Caki2 (cell line): ENCODE results near the gene VMAC. TPM values are rescaled to one million over a fixed set of nuclear protein-coding genes. Genes with fewer than 3 reads are reported as not detected.

Source experiments
- DNase-seq: peaks from one replicate; pipeline ENCODE4 v3.0.0-alpha.2; 2015; ENCODE audit warnings: low read depth
- in situ Hi-C: cut with HindIII; loops from 2 replicates; pipeline ENCODE4 v1.10.0; 2016; ENCODE audit warnings: low sequenced_read_pairs, low pct_unique_long_range_greater_than_20kb, mixed read lengths
- total RNA-seq: library from RNA; depleted of rRNA; stranded (reverse); fragments of >200 nt; shearing (Covaris generic); gene quantifications from 2 replicates; pipeline ENCODE4 v1.2.3, GENCODE V29; 2014; ENCODE audit warnings: low replicate concordance; rRNA removed

The VMAC gene
- total RNA-seq, 1 experiment from 2014 or later = 1.7 TPM

DNA sequence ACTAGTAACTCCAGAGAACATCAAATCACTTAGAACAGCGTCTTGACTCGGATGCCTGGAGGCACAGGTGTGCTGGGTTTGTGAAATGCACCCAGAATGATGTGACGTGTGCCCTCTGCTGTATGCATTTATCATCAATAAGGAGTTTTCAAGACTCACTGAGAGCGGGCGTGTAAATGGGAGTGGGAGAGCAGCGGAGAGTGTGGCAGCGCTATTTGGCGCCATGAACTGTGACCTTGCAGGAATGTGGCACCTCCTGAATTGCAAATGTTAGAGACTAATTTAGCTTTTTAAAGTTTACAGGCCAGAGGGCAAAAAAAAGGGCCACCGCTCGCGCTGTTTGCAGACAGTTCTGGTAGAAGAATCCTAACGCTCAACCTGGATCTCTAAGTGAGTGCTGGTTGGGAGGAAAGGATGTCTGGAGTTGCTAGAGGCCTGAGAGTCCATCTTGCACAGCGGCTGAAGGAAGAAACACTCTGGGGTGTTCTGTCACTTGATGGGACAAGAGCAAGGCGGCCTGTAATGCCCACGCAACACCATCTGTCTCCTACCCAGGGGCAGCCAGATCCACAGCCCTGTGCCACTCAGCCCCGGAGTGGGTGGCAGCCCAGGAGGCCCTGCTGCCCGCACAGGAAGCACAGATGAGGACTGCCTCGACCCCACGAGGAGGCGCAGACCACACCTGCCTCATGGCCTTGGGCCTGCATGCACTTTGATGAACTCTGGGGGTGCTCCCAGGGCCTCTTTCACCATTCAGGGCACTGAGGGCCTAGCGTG lies 53.6 kb downstream of the VMAC start:
- no peak for DNase-seq

DNA sequence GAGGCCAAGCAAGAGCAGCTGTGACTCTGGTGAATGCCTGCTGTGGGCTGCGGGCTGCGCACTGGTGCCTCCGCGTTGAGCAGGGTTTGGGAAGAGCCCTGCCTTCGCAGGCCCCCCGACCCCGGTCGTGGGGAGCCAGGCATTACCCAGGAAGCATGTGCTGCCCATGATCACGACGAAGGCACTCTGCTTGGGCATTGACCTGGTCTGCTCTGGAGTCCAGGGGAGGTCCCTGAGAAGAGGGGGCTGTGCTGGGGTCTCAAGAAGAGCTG lies 54.1 kb downstream of the VMAC start:
- in situ Hi-C loops = no loop called here
- no peak for DNase-seq

More for the DNA sequence above, 53.6 kb downstream of the VMAC start:
- in situ Hi-C loops = no loop called here

DNA sequence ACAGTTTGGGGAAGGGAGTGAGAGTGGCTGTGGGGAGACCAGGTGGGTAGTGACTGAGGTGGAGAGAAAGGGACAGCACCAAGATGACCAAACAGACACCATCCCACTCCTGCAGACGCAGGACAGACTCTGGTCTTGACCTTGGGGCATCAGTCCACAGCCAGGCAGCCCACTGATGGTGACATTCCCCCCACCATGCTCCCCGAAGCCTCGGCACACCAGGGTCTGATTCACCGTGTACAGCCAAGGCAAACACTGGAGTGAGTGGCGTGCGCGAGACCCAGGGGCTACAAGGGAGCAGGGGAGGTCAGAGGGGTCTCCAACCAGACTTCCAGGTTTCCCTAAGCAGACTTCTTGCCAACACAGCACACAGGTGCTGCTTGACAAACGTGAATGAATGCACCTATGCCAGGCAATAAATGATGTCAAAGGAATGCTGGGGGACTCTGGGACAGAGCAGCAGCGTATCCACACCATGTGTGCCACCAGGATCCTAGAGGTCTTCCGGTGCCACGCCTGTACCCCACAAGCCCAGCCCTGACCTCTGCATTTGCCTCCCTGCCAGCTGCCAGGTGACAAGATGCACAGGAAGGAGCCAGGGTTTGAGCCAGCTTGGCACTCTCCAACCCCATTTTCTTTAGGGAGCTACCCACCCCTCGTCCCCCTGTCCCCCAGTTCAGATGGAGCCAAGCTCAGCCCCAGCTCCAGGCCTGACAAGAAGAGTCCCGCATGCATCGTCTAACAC lies 54.8 kb downstream of the VMAC start:
- in situ Hi-C loops = no loop called here
- DNase-seq = no peak

Other genes starting within 250 kb of the VMAC start
- 71.3 and 130 TPM in 2 replicates for gene MICOS13, start 224.4 kb upstream of the VMAC start, total RNA-seq
- 2.6 and 12.1 TPM in 2 replicates for gene HSD11B1L, start 223.8 kb upstream of the VMAC start, total RNA-seq
- 598 and 658 TPM in 2 replicates for gene RPL36, start 214.6 kb upstream of the VMAC start, total RNA-seq
- gene LONP1, start 184.7 kb upstream of the VMAC start, total RNA-seq = 210 and 213 TPM in 2 replicates
- not detected in 2 replicates for gene CATSPERD, start 184.2 kb upstream of the VMAC start, total RNA-seq
- 0.47 and 4.6 TPM in 2 replicates for gene PRR22, start 120.1 kb upstream of the VMAC start, total RNA-seq
- 62.3 and 81.2 TPM in 2 replicates for gene DUS3L, start 113.7 kb upstream of the VMAC start, total RNA-seq
- gene NRTN, start 99.8 kb upstream of the VMAC start, total RNA-seq = 15.0 and 16.7 TPM in 2 replicates
- not detected in 2 replicates for gene FUT6, start 65.2 kb upstream of the VMAC start, total RNA-seq
- gene FUT3, start 53.4 kb upstream of the VMAC start, total RNA-seq = not detected in 2 replicates
- not detected in 2 replicates for gene FUT5, start 34.3 kb upstream of the VMAC start, total RNA-seq
- gene NDUFA11, start 1.1 kb upstream of the VMAC start, total RNA-seq = 190 and 227 TPM in 2 replicates
- 0.32 and 6.1 TPM in 2 replicates for gene CAPS, start 9.4 kb downstream of the VMAC start, total RNA-seq
- gene RANBP3, start 73.3 kb downstream of the VMAC start, total RNA-seq = 28.9 and 36.3 TPM in 2 replicates
- 2.0 and 5.8 TPM in 2 replicates for gene RFX2, start 205.6 kb downstream of the VMAC start, total RNA-seq
- not detected in 2 replicates for gene ACSBG2, start 230.8 kb downstream of the VMAC start, total RNA-seq